HepG2 (cell line): Measurements from ENCODE around the gene DLG2.

ENCODE experiments used
- BCL6 ChIP-seq: IDR thresholded peaks from 2 replicates; pipeline ENCODE4 v1.6.1; 2016; ENCODE audit warnings: missing genetic modification reagents, missing compliant biosample characterization
- BORCS8-MEF2B ChIP-seq: sonication (generic); formaldehyde crosslinking; IDR thresholded peaks from 2 replicates; pipeline ENCODE4 v1.8.0; 2022; ENCODE audit warnings: mild to moderate bottlenecking, missing genetic modification reagents
- POLR2AphosphoS5 ChIP-seq: IDR thresholded peaks from 2 replicates; pipeline ENCODE4 v1.6.1; 2012; ENCODE audit warnings: low read depth, low read length
- SP140L ChIP-seq: sonication (generic); formaldehyde crosslinking; IDR thresholded peaks from 2 replicates; pipeline ENCODE4 v1.4.0; 2020; ENCODE audit warnings: missing genetic modification reagents, borderline replicate concordance
- ZNF670 ChIP-seq: sonication (generic); formaldehyde crosslinking; IDR thresholded peaks from 2 replicates; pipeline ENCODE4 v1.8.0; 2022; ENCODE audit warnings: mild to moderate bottlenecking, missing genetic modification reagents, borderline replicate concordance
- ZNF816 ChIP-seq: sonication (generic); formaldehyde crosslinking; IDR thresholded peaks from 2 replicates; pipeline ENCODE4 v1.8.0; 2022; ENCODE audit warnings: missing genetic modification reagents, mild to moderate bottlenecking, borderline replicate concordance
- TF ChIP-seq, protein P1 (sequence below): sonication (generic); formaldehyde crosslinking; IDR thresholded peaks from 2 replicates; pipeline ENCODE4 v1.5.0; 2020; ENCODE audit warnings: mild to moderate bottlenecking, missing genetic modification reagents, moderate library complexity

DNA sequence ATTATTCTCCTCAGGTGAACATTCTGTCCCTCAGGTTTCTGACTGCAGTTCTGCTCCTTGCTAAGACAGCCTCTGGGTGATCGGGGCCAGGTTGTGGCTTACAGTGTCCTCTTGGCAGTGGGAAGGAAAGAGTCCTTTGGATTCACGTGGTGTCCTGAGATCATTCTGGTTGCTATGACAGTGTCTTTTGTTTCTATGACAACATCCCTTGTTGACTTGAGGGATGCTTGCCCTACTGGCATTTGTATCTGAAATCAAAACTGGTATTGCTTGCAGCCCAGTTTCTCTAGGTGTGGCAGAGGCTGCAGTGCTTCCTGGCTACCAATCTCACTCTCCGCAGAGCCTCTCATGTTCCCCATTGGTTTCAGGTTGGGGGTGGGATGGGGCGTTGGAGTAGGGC lies 2189.2 kb downstream of the DLG2 start:
- TF ChIP-seq ZNF816 (CRISPR knock-in tag) (no peak), BCL6 (CRISPR knock-in tag) (no peak), ZNF670 (CRISPR knock-in tag) (no peak), SP140L (no peak), POLR2AphosphoS5 (no peak), BORCS8-MEF2B (no peak)
- TF ChIP-seq, protein P1, sequence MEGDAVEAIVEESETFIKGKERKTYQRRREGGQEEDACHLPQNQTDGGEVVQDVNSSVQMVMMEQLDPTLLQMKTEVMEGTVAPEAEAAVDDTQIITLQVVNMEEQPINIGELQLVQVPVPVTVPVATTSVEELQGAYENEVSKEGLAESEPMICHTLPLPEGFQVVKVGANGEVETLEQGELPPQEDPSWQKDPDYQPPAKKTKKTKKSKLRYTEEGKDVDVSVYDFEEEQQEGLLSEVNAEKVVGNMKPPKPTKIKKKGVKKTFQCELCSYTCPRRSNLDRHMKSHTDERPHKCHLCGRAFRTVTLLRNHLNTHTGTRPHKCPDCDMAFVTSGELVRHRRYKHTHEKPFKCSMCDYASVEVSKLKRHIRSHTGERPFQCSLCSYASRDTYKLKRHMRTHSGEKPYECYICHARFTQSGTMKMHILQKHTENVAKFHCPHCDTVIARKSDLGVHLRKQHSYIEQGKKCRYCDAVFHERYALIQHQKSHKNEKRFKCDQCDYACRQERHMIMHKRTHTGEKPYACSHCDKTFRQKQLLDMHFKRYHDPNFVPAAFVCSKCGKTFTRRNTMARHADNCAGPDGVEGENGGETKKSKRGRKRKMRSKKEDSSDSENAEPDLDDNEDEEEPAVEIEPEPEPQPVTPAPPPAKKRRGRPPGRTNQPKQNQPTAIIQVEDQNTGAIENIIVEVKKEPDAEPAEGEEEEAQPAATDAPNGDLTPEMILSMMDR (CRISPR knock-in tag): no peak
